GM19397 (cell line): ENCODE results near the gene ATXN1L.
"Not testable (repeated sequence)": the region's sequence is repeated elsewhere in the genome, so short reads cannot be mapped to it uniquely, and the experiment has no call there.

Experiments
- ATAC-seq: cut with Tn5 transposase; IDR thresholded peaks from one replicate; pipeline ENCODE4 v1.9.1; 2021; ENCODE audit warnings: mild to moderate bottlenecking, moderate library complexity; ENCODE audit not compliant: unreplicated experiment

Gene ATXN1L

DNA sequence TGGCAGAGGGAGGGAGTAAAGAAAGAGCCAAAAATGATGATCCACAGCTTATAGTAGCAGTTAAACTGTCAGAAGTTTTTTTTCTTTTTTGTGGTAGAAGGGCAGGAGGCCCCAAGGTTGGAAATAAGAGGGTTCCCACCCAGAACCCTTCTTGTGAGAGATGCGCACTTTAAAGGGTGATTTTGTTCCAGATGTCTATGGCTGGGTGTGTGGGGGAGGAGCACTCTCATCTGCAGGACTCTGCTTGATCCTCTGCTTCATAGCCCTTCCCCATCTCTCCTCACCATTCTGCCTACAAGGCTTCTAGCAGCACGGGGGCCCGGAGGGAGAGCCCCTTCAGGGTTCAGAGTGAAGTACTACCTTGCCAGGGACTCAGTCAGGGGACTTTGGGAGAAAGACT lies 6.4 kb downstream of the ATXN1L start:
- no peak for ATAC-seq

GRCh38 chr16:71852561-71852960 lies 6.8 kb downstream of the ATXN1L start:
- no peak for ATAC-seq

GRCh38 chr16:71853413-71853812 lies 7.6 kb downstream of the ATXN1L start:
- peak; percentile 67 for ATAC-seq

DNA sequence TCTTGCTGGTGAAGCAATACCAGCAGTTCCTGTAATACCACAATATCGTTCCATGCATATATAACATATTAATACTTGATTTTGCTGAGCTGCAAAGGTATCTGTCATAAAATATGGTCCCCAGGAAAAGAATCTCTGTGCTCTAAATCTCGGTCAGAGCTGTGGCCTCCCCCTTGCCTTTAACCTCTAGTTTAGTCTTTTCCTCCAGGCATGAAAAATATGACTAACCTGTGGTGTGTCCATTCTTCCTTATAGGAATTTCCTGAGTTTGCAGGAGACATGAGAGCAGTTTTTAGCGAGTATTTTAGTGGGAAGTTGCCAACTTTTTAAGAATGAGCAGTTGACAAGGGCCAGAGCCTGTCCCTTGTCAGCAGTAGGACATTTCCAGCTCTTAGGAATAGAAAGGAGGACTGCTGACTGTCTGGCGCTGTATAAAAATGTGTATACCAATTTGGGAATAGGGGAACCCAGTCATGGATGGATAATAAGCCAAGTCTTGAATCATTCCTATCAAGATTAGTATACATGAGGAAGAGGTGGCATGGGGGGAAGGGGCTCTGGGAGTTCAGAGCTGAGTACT lies 8.7 kb downstream of the ATXN1L start:
- no peak for ATAC-seq

DNA sequence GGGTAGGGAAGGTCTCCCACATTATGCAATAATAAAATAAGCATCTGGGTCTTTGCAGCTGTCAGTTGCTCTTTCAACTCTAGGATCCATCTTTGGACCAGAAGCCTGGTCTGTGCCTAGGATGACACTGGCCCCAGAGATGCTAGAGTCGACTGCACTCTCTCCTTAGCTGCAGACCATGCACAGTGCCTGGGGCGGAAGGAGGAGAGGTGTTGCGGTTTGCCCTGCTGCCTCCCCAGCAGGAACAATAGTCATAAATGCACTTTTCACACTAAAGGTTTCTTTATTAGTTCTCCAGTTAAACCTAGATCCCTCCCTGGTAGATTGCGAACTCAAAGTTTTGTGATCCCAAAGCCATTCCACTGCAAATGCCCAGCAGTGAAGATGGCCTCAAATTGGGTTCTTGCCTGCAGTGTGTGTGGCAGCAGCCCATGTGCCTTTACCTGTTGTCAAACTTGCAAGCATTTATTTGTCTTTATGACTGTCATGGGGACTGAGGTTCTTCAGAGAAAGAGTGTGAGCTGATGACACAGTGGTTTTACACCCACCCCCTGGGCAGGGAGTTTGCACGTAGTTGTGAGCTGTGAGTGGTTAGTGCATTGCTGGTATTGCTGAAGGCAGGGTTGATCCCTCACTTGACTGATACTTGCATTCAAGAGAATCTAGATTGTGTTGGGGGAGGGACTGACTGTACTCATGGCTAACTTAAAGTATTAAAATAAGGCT lies 10.3 kb downstream of the ATXN1L start:
- no peak for ATAC-seq

GRCh38 chr16:71859762-71860521 lies 14.2 kb downstream of the ATXN1L start:
- ATAC-seq, result no peak

GRCh38 chr16:71863995-71864394 lies 18.2 kb downstream of the ATXN1L start:
- ATAC-seq, result no peak

DNA sequence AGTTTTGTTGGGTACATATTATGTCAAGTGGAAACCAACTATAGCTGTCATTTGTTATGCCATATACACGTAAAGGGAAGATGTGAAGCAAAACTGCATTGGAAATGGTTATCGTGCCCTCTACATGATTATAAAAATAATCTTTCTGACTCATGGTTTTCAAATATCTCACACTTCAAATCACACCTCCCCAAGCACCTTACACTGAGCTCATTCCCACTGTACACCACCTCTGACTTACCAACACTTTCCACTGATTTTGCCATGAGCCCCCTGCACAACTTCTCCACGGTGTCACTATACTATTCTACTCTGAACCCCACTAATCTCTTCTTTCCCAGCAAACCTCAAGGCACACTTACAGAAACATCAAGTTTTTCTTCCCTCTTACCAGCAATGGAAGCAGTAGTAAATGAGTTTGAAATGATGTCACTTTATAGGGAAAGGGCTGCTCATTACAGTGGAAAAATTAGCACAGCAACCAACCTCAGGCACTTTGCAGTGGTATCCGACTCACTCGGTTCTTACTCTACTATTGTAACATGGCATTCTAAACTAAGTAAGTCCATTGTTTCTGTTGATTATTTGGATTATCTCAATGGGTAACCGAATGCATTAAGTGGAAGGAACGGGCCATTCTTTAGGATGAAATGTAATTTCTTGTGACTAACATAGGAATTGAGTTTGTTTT lies 19.5 kb downstream of the ATXN1L start:
- ATAC-seq, result no peak

- not testable (repeated sequence) for ATAC-seq
Observed at GRCh38 chr16:71867175-71867574, 21.4 kb downstream of the ATXN1L start.

GRCh38 chr16:71867939-71868338 lies 22.2 kb downstream of the ATXN1L start:
- no peak for ATAC-seq

DNA sequence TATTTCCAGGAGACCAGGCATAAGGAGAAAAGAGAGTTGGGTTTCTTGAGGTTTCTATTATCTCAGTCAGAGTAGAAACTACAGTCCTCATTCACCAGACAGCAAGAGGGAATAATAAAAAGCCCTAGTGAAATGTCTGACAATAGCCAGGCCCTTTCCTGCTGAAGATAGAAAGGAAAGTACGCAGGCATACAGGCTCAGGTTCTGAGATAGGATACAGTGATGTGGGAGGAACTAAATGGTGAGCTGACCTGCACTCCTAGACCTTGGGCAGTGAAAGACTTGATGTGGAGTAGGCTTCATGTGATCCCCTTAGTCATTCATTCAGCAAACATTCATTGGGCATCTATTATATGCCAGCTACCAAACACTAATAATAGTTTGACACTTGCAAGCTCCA lies 23.3 kb downstream of the ATXN1L start:
- no peak for ATAC-seq

DNA sequence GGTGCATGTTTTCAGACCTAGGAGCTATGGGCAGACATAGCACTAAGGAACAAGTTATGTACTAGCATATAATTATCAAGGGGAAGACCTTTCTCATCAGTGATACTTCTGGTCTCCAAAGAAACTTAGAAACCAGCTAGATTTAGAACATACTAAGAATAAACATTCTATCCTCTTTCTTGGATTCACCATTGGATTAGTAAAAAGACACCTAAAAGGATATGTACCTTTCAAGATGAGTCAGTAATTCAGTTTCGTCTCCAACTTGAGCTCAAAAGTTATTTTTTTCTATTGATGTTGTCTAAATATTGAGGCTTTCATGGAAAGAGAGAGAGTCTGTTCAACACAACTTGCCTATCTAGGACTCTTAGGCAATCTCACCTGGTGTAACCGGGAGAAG lies 25.0 kb downstream of the ATXN1L start:
- no peak for ATAC-seq

DNA sequence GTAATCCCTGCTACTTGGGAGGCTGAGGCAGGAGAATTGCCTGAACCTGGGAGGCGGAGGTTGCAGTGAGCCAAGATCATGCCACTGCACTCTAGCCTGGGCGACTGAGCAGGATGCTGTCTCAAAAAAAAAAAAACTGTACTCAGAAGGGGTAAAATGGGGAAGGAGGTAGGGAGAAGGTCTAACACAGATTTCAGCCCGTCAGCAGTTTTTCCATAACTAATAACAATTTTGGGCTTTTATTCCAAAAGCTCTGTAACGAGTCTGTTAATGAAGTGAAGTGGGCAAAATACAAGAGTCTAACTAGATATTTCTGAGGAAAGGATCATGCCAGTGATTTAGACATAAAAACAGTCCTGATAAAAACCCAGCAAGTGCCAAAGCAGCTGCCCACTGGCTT lies 27.4 kb downstream of the ATXN1L start:
- no peak for ATAC-seq

GRCh38 chr16:71878911-71879310 lies 33.1 kb downstream of the ATXN1L start:
- ATAC-seq, result no peak

- no peak for ATAC-seq
Observed at GRCh38 chr16:71880176-71880575, 34.4 kb downstream of the ATXN1L start.

DNA sequence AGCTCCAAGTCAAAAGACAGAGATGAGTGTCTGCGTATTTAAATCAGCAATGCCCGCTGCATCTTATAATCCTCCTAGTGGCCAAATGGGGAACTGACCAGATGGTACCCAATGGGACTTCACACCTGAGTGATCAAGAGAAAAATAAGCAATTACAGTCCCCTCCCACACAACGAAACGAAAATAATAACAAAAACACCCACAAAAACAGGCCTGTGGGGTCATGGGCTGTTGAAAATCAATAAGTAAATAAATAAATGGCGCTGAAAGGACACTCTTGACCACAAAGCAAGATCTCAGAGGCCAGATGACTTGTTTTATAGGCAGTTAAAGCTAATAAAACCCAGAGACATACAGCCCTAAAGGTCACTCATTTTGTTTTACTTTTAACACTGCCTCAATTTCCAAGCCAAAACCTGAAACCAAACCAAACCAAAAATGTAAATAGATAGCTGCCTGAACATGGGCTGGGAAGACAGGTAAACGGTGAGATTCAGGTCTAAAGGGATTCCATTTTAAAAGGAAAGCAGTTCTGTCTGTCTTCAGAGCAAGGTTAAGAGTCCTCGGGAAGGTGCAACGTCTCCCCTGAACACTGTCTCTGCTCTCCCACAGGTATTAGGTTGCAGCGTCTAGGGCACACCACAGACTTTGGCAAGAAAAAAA lies 36.9 kb downstream of the ATXN1L start:
- ATAC-seq, result peak; percentile 2

DNA sequence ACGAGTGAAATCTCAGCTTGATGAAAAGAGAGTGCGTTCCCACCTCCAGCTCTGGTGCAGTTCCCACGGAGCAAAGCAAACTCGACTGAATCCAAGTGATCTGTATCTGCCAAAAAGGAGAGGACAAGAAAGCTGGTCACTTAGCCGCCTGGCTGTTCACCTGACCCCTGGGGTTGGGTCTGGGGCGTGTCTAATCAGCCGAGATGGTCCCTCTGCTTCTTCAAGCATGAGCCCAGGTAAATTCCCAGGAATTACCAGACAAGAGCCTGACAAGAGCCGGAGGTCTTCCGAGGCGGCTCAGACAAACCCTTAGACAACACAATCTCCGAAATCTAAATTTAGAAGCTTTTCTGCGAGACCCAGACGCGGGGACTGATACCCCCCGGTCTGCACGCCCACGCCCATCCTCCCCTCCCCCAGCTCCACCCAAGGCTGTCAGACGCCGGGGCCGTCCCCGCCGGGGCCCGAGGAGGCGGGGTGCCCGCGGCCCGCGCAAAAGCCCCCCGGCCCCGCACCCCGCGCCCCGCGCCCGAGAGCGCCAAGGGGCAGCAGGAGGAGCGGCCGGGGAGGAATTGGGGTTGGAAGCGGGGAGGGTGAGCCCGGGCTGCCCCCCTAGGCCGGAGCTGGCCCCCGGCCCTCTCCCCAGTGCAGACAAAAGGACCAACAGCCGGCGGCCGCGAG lies 37.5 kb downstream of the ATXN1L start:
- ATAC-seq, result peak; percentile 51

GRCh38 chr16:71883849-71884638 lies 38.3 kb downstream of the ATXN1L start, which contains the start of gene ZNF821:
TSS of gene ZNF821 (minus strand) at chr16:71884182. CDS start at chr16:71879946, 4,236 bp downstream.
- peak; percentile 54 for ATAC-seq

GRCh38 chr16:71885261-71885650 lies 39.5 kb downstream of the ATXN1L start:
- ATAC-seq, result no peak
